Thoracic aorta (tissue), 2 donors: Measurements from ENCODE around the gene CDH18. TPM values are rescaled to one million over a fixed set of nuclear protein-coding genes. Genes with fewer than 3 reads are reported as not detected.

Experiments used
- ATAC-seq: fragments of 150-250 bp; one replicate; pipeline ENCODE4 v1.8.0; 2017; ENCODE audit warnings: low read depth; ENCODE audit not compliant: insufficient number of reproducible peaks, low FRiP score
- DNase-seq: peaks from one replicate; pipeline ENCODE4 v3.0.0-alpha.2; 2020; ENCODE audit warnings: low spot score
- H3K27ac ChIP-seq, 2 donors: fragments of 200-600 bp; sonication (generic); 1 replicate in 1 of 2; 2 replicates in 1 of 2; pipeline ENCODE4 v1.5.1; 2016; ENCODE audit warnings: mild to moderate bottlenecking in 2 of 2, moderate library complexity in 2 of 2
- H3K27me3 ChIP-seq: fragments of 200-600 bp; sonication (generic); replicated peaks from 2 replicates; pipeline ENCODE4 v1.6.0; 2016; ENCODE audit warnings: mild to moderate bottlenecking; ENCODE audit not compliant: insufficient read depth
- H3K36me3 ChIP-seq: fragments of 200-600 bp; sonication (generic); one replicate; pipeline ENCODE4 v1.5.1; 2016
- H3K4me1 ChIP-seq, 2 donors: fragments of 200-600 bp; sonication (generic); 1 replicate in 1 of 2; 2 replicates in 1 of 2; pipeline versions ENCODE4 v1.5.1 to v1.6.0; 2016; ENCODE audit warnings: low read depth in 2 of 2, mild to moderate bottlenecking in 1 of 2; ENCODE audit not compliant: control insufficient read depth in 1 of 2
- H3K4me3 ChIP-seq: fragments of 200-600 bp; sonication (generic); 2 replicates; pipeline ENCODE4 v1.5.1; 2016; ENCODE audit warnings: mild to moderate bottlenecking
- H3K9me3 ChIP-seq: fragments of 200-600 bp; sonication (generic); 2 replicates; pipeline ENCODE4 v1.5.1; 2016
- CTCF ChIP-seq: fragments of 200-600 bp; sonication (generic); IDR thresholded peaks from one replicate; pipeline ENCODE4 v1.5.1; 2019; ENCODE audit warnings: antibody characterized with exemption
- total RNA-seq, 2 donors: library from RNA; depleted of rRNA; stranded (reverse); fragments of >200 nt; gene quantifications; one replicate each; pipeline versions ENCODE4 v1.1.0 to v1.2.3, GENCODE V29; 2016

The CDH18 gene
- total RNA-seq, 2 donors from 2014 or later, result not detected

- no peak for TF ChIP-seq CTCF
- H3K36me3 ChIP-seq, result no peaks in the 10 kb centered on the region
- no peaks in the 10 kb centered on the region for H3K9me3 ChIP-seq
- no peak for DNase-seq
- no peaks in the 10 kb centered on the region for H3K4me1 ChIP-seq
- no peak overlapping the region for H3K27ac ChIP-seq
- no peak overlapping the region for H3K4me3 ChIP-seq
- no peak for ATAC-seq
- no peaks in the 10 kb centered on the region for H3K27me3 ChIP-seq
Observed at GRCh38 chr5:19462019-19462418, 526.0 kb downstream of the CDH18 start.

- Histone ChIP-seq H3K4me1 (no peaks in the 10 kb centered on the region), H3K9me3 (no peaks in the 10 kb centered on the region), H3K27ac (no peak overlapping the region), H3K27me3 (no peaks in the 10 kb centered on the region), H3K4me3 (no peak overlapping the region), H3K36me3 (no peaks in the 10 kb centered on the region)
- no peak for TF ChIP-seq CTCF
- no peak for DNase-seq
- ATAC-seq, result no peak
Observed at GRCh38 chr5:19424506-19424905, 563.5 kb downstream of the CDH18 start.
